Transverse colon (tissue), 4 donors: ENCODE data around the gene STARD7. TPM values are rescaled to one million over a fixed set of nuclear protein-coding genes. Genes with fewer than 3 reads are reported as not detected.

Experiments
- DNase-seq: peaks from one replicate; pipeline ENCODE4 v3.0.0-alpha.2; 2019
- H3K27ac ChIP-seq, 4 donors: fragments of 200-600 bp; sonication (generic); 2 replicates each; pipeline ENCODE4 v1.5.1; 2016 to 2018; ENCODE audit warnings: inconsistent platforms in 4 of 4
- H3K27me3 ChIP-seq: fragments of 200-600 bp; sonication (generic); 2 replicates; pipeline ENCODE4 v1.5.1; 2017; ENCODE audit warnings: inconsistent platforms
- H3K36me3 ChIP-seq, 4 donors: fragments of 200-600 bp; sonication (generic); 2 replicates each; pipeline ENCODE4 v1.5.1; 2017 to 2019; ENCODE audit warnings: inconsistent platforms in 4 of 4
- H3K4me1 ChIP-seq, 4 donors: fragments of 200-600 bp; sonication (generic); 2 replicates each; pipeline ENCODE4 v1.5.1; 2017 to 2020; ENCODE audit warnings: inconsistent platforms in 4 of 4
- H3K4me3 ChIP-seq, 4 donors: fragments of 200-600 bp; sonication (generic); 1 replicate in 1 of 4; 2 replicates in 3 of 4; pipeline versions ENCODE4 v1.5.1 to v1.6.1; 2017 to 2019; ENCODE audit warnings: inconsistent platforms in 4 of 4
- H3K9me3 ChIP-seq, 2 donors: fragments of 200-600 bp; sonication (generic); 2 replicates each; pipeline ENCODE4 v1.5.1; 2017 to 2019; ENCODE audit warnings: inconsistent platforms in 2 of 2
- EP300 ChIP-seq: sonication (generic); formaldehyde crosslinking; IDR thresholded peaks from one replicate; pipeline ENCODE4 v1.6.1; 2017; ENCODE audit warnings: antibody characterized with exemption, low read depth
- POLR2A ChIP-seq: fragments of 450-650 bp; IDR thresholded peaks from one replicate; pipeline ENCODE4 v1.6.1; 2016; ENCODE audit warnings: antibody characterized with exemption, mild to moderate bottlenecking, moderate library complexity
- POLR2AphosphoS5 ChIP-seq, 3 donors: sonication (generic); formaldehyde crosslinking; IDR thresholded peaks; one replicate each; pipeline ENCODE4 v1.6.1; 2016; ENCODE audit warnings: antibody characterized with exemption in 3 of 3
- WGBS, 2 donors: methylation state at CpG; one replicate each; pipeline ENCODE4 v1.1.5; 2018; ENCODE audit warnings: low coverage in 1 of 2; 5-methylcytosine and 5-hydroxymethylcytosine counted together
- in situ Hi-C, 4 donors: fragments of 200-750 bp; cut with MboI; loops; one replicate each; pipeline versions ENCODE4 v1.15.0 to v1.15.1; 2017; ENCODE audit warnings: low sequenced_read_pairs in 3 of 4, low pct_ligation_motif_present in 1 of 4, low pct_unique_long_range_greater_than_20kb in 1 of 4
- intact Hi-C: fragments of 100-400 bp; cut with DNase I; formaldehyde crosslinking; loops from one replicate; pipeline ENCODE4 v1.15.1; 2023; ENCODE audit warnings: low total_unique reads
- total RNA-seq, 4 donors: library from RNA; depleted of rRNA; stranded (reverse); fragments of >200 nt; gene quantifications; one replicate each; pipeline ENCODE4 v1.1.0, GENCODE V29; 2016
- TF ChIP-seq, protein P1 (sequence below), 5 experiments: fragments of 200-600 bp in 3 of 5; fragments of 450-650 bp in 2 of 5; sonication (generic) in 3 of 5; IDR thresholded peaks; 1 replicate in 2 of 5; 2 replicates in 3 of 5; pipeline ENCODE4 v1.5.1; 2016 to 2017; ENCODE audit warnings: antibody characterized with exemption in 5 of 5, inconsistent platforms in 3 of 5, mild to moderate bottlenecking in 2 of 5, moderate library complexity in 1 of 5

Gene STARD7
- total RNA-seq, 4 donors from 2014 or later, result 74.1 to 155 (median 139) TPM

DNA sequence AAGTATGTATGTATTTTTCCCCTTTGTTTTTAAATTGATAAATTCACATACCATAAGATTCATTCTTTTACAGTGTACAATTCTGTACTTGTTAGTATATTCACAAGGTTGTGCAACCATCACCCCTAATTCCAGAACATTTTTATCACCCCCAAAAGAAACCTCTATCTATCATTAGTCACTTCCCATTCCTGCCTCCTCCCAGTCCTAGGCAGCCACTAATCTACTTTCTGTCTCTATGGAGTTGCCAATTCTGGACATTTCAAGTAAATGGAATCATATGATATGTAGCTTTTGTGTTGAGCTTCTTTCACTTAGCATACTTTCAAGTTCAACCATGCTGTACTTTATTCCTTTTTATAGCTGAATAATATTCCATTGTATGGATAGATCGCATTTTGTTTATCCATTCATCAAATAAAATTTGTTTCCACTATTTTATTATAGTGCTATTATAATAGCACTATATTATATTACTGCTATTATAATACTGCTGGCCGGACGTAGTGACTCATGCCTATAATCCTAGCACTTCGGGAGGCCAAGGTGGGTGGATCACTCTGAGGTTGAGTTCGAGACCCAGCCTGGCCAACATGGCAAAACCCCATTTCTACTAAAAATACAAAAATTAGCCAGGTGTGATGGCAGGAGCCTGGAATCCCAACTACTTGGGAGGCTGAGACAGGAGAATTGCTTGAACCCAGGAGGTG is 10.9 kb downstream of the STARD7 start:
- intact Hi-C loops, result no loop called here

DNA sequence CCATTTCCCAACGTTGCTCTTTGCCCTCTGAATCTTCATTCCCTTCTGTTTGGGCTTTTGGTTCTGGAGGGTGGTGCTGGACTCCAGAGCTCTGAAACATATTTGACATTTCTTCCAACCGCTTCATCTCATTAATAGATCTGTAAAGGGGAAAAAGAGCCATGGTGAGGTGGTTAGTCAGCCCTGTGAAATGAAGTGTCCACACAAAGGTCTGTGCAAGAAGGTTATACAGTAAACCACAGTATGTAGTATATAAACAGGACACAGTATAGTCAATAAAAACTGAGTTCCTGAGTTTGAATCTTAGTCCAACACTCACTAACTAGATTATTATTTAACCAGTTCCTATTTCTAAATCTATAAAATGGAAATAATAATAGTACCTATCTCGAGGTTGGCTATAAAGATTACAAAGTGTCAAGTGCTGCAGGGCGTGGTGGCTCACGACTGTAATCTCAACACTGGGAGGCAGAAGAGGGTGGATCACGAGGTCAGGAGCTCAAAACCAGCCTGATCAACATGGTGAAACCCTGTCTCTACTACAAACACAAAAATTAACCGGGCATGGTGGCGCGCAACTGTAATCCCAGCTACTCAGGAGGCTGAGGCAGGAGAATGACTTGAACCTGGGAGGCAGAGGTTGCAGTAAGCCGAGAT is 13.1 kb downstream of the STARD7 start:
- TF ChIP-seq POLR2AphosphoS5 (IDR thresholded peaks at IDR 0.05) (no peak), POLR2A (no peak), EP300 (no peak)
- TF ChIP-seq, protein P1, sequence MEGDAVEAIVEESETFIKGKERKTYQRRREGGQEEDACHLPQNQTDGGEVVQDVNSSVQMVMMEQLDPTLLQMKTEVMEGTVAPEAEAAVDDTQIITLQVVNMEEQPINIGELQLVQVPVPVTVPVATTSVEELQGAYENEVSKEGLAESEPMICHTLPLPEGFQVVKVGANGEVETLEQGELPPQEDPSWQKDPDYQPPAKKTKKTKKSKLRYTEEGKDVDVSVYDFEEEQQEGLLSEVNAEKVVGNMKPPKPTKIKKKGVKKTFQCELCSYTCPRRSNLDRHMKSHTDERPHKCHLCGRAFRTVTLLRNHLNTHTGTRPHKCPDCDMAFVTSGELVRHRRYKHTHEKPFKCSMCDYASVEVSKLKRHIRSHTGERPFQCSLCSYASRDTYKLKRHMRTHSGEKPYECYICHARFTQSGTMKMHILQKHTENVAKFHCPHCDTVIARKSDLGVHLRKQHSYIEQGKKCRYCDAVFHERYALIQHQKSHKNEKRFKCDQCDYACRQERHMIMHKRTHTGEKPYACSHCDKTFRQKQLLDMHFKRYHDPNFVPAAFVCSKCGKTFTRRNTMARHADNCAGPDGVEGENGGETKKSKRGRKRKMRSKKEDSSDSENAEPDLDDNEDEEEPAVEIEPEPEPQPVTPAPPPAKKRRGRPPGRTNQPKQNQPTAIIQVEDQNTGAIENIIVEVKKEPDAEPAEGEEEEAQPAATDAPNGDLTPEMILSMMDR (IDR thresholded peaks at IDR 0.05), result no peak
- in situ Hi-C loops, result loop anchor here in 1 of 4 donors (25.0 kb wide), 1 partner anchor 183 kb away; no protein-coding TSS in a partner anchor

More for the DNA sequence above, 10.9 kb downstream of the STARD7 start:
- H3K4me3 ChIP-seq, result no peak overlapping the region
- no peak for DNase-seq
- no peaks in the 10 kb centered on the region for H3K27me3 ChIP-seq
- peaks cover 0 to 25% (median 12%) of the 10 kb centered on the region in 4 donors for H3K36me3 ChIP-seq
- no peak overlapping the region for H3K27ac ChIP-seq
- TF ChIP-seq, protein P1 (IDR thresholded peaks at IDR 0.05), result no peak
- TF ChIP-seq EP300 (no peak), POLR2AphosphoS5 (IDR thresholded peaks at IDR 0.05) (no peak), POLR2A (no peak)
- in situ Hi-C loops, result loop anchor here in 1 of 4 donors (25.0 kb wide), 1 partner anchor 185 kb away; no protein-coding TSS in a partner anchor
- H3K4me1 ChIP-seq, result peaks cover 14 to 73% (median 31%) of the 10 kb centered on the region in 4 donors
- WGBS, 2 donors, result 57 to 65% methylated on average over 5 of the region's 5 CpGs
- H3K9me3 ChIP-seq, result no peaks in the 10 kb centered on the region

DNA sequence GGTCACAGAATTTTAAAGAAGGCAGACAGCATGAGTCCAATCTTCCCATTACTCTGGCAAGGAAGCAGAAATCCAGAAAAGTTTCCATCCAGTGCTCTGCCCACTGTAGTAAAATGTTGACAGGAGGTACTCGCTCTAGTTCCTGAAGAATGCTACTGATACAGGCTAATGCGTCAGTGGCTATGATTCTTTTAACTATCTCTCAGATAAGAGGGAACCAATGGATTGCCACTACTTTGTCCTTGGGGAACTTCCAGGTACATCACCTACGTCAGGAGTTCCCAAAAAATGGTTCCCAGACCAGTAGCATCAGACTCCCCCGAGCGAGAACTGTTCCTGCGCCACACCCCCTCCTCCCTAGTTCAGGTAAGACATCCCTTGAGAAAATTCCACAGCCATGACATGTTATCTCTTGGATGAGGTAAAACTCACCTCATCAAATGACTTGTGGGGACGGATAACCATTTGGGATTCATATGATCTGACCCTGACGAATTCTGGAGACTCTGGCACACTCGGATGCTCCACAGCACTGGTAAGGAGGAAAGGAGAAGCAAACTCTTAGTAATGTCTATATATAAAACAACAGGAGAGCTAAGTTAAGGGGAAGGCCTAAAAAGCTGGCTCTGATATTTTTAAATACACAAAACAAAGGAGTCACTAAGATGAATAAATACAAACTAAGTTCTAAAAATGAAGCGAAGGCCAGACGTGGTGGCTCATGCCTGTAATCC is 16.5 kb downstream of the STARD7 start:
- no peaks in the 10 kb centered on the region for H3K9me3 ChIP-seq
- H3K27ac ChIP-seq, result no peak overlapping the region
- in situ Hi-C loops (loop anchor here in 1 of 4 donors (25.0 kb wide), 1 partner anchor 180 kb away; no protein-coding TSS in a partner anchor), intact Hi-C loops (no loop called here)
- peaks cover 0 to 71% (median 32%) of the 10 kb centered on the region in 4 donors for H3K36me3 ChIP-seq
- no peaks in the 10 kb centered on the region for H3K27me3 ChIP-seq
- no peak overlapping the region for H3K4me3 ChIP-seq
- peaks cover 4 to 36% (median 14%) of the 10 kb centered on the region in 4 donors for H3K4me1 ChIP-seq
- WGBS, 2 donors, result 96 to 100% methylated on average over 3 to 11 of the region's 11 CpGs
- TF ChIP-seq EP300, result no peak
- no peak for TF ChIP-seq POLR2AphosphoS5 (IDR thresholded peaks at IDR 0.05)
- no peak for TF ChIP-seq POLR2A
- TF ChIP-seq, protein P1 (IDR thresholded peaks at IDR 0.05), result no peak
- no peak for DNase-seq

More for the DNA sequence above, 13.1 kb downstream of the STARD7 start:
- WGBS, 2 donors, result 65 to 72% methylated on average over 4 to 10 of the region's 10 CpGs
- Histone ChIP-seq H3K36me3 (peaks cover 0 to 47% (median 23%) of the 10 kb centered on the region in 4 donors), H3K4me1 (peaks cover 9 to 52% (median 20%) of the 10 kb centered on the region in 4 donors), H3K27ac (peak overlapping the region in 2 of 4 donors; percentile 1 to 37), H3K27me3 (no peaks in the 10 kb centered on the region), H3K9me3 (no peaks in the 10 kb centered on the region), H3K4me3 (no peak overlapping the region)
- intact Hi-C loops, result no loop called here
- DNase-seq, result peak; percentile 46
